SK-N-SH (cell line): Measurements from ENCODE around the gene HK1. TPM values are rescaled to one million over a fixed set of nuclear protein-coding genes. Genes with fewer than 3 reads are reported as not detected.
A peak's percentile ranks its signal among the peaks of the same experiment; 100 is the strongest.

Source experiments
- CTCF ChIA-PET: fragments of 300-600, 350-600 bp; formaldehyde crosslinking; extraction: SDS; loops from one replicate; lab custom pipeline; 2021; lab: Yijun Ruan, JAX
- POLR2A ChIA-PET: fragments of 350-600 bp; sonication (Branson Sonifier 250); formaldehyde crosslinking; extraction: SDS; loops from one replicate; lab custom pipeline; 2020; ENCODE audit warnings: antibody characterized with exemption, inconsistent platforms; lab: Yijun Ruan, JAX
- DNase-seq: peaks from one replicate; pipeline ENCODE4 v3.0.0; 2012
- H2AFZ ChIP-seq: fragments of 200-600 bp; sonication (generic); 2 replicates; pipeline ENCODE4 v1.8.1; 2016; ENCODE audit warnings: antibody characterized with exemption, mild to moderate bottlenecking, low read depth
- H3F3A ChIP-seq: fragments of 200-600 bp; sonication (generic); replicated peaks from 2 replicates; pipeline ENCODE3; 2016; ENCODE audit warnings: antibody characterized with exemption, mild to moderate bottlenecking; ENCODE audit not compliant: insufficient read depth
- H3K27ac ChIP-seq, 2 experiments: fragments of 200-500 bp in 1 of 2; fragments of 200-600 bp in 1 of 2; sonication (Bioruptor generic) in 1 of 2; sonication (generic), shearing (Covaris generic) in 1 of 2; 2 replicates each; pipeline versions ENCODE4 v1.5.1 to v1.6.1; 2014 to 2016; ENCODE audit warnings: low read depth in 2 of 2, inconsistent platforms in 1 of 2, low read length in 1 of 2, mild to moderate bottlenecking in 1 of 2, mixed read lengths in 1 of 2
- H3K27me3 ChIP-seq: fragments of 200-600 bp; sonication (generic), shearing (Covaris generic); 2 replicates; pipeline ENCODE4 v1.6.1; 2016; ENCODE audit warnings: mixed run types; ENCODE audit not compliant: insufficient read depth
- H3K36me3 ChIP-seq, 2 experiments: fragments of 200-500 bp in 1 of 2; fragments of 200-600 bp in 1 of 2; sonication (Bioruptor generic) in 1 of 2; sonication (generic) in 1 of 2; replicated peaks in 1 of 2; 2 replicates each; pipeline versions ENCODE3 to v1.5.1; 2014 to 2016; ENCODE audit warnings: low read length in 1 of 2, mild to moderate bottlenecking in 1 of 2; ENCODE audit not compliant: insufficient read depth in 2 of 2, control insufficient read depth in 1 of 2
- H3K4me1 ChIP-seq, 2 experiments: fragments of 200-500 bp in 1 of 2; fragments of 200-600 bp in 1 of 2; sonication (Bioruptor generic) in 1 of 2; sonication (generic), shearing (Covaris generic) in 1 of 2; 2 replicates each; pipeline versions ENCODE4 v1.5.1 to v1.6.1; 2014 to 2016; ENCODE audit warnings: low read depth in 1 of 2, low read length in 1 of 2, mixed run types in 1 of 2; ENCODE audit not compliant: insufficient read depth in 2 of 2, control insufficient read depth in 1 of 2
- H3K4me2 ChIP-seq: fragments of 200-600 bp; sonication (generic), shearing (Covaris generic); 2 replicates; pipeline ENCODE4 v1.6.1; 2017; ENCODE audit warnings: mixed run types
- H3K4me3 ChIP-seq, 2 experiments: fragments of 200-500 bp in 1 of 2; fragments of 200-600 bp in 1 of 2; sonication (Bioruptor generic) in 1 of 2; sonication (generic), shearing (Covaris generic) in 1 of 2; 2 replicates each; pipeline versions ENCODE4 v1.5.1 to v1.8.1; 2014 to 2016; ENCODE audit warnings: low read depth in 2 of 2, inconsistent platforms in 1 of 2, low read length in 1 of 2, mild to moderate bottlenecking in 1 of 2, mixed read lengths in 1 of 2, moderate library complexity in 1 of 2
- H3K79me2 ChIP-seq: fragments of 200-600 bp; sonication (generic); 2 replicates; pipeline ENCODE4 v1.8.1; 2017; ENCODE audit warnings: mild to moderate bottlenecking; ENCODE audit not compliant: insufficient read depth
- H3K9ac ChIP-seq: fragments of 200-600 bp; sonication (generic); 2 replicates; pipeline ENCODE4 v1.6.1; 2017; ENCODE audit warnings: mixed run types
- H3K9me2 ChIP-seq: fragments of 200-600 bp; sonication (generic); 2 replicates; pipeline ENCODE4 v1.6.1; 2017; ENCODE audit warnings: mixed run types
- H3K9me3 ChIP-seq: fragments of 200-600 bp; sonication (generic); 2 replicates; pipeline ENCODE4 v1.6.1; 2017; ENCODE audit warnings: mixed run types, mild to moderate bottlenecking, moderate library complexity
- H4K20me1 ChIP-seq: fragments of 200-600 bp; sonication (generic); 2 replicates; pipeline ENCODE4 v1.6.1; 2017; ENCODE audit warnings: mild to moderate bottlenecking, mixed run types; ENCODE audit not compliant: insufficient read depth
- CTCF ChIP-seq: fragments of 200-600 bp; sonication (generic); IDR thresholded peaks from 2 replicates; pipeline ENCODE4 v1.6.1; 2017; ENCODE audit warnings: antibody characterized with exemption, mild to moderate bottlenecking, moderate library complexity
- EZH2phosphoT487 ChIP-seq: fragments of 200-600 bp; sonication (generic); IDR thresholded peaks from 2 replicates; pipeline ENCODE4 v1.6.1; 2017; ENCODE audit warnings: low read depth, mixed run types, mild to moderate bottlenecking, antibody characterized with exemption, moderate library complexity, borderline replicate concordance
- FOXJ3 ChIP-seq: sonication (generic); formaldehyde crosslinking; IDR thresholded peaks from 2 replicates; pipeline ENCODE4 v1.5.1; 2020; ENCODE audit warnings: mild to moderate bottlenecking, missing genetic modification reagents
- JUND ChIP-seq: IDR thresholded peaks from 2 replicates; pipeline ENCODE4 v1.4.0; 2012
- MAX ChIP-seq: IDR thresholded peaks from 2 replicates; pipeline ENCODE4 v1.4.0; 2012; ENCODE audit warnings: low read depth
- NRF1 ChIP-seq: IDR thresholded peaks from 2 replicates; pipeline ENCODE4 v1.6.1; 2012; ENCODE audit warnings: low read depth, mild to moderate bottlenecking, low read length
- REST ChIP-seq: IDR thresholded peaks from 2 replicates; pipeline ENCODE4 v1.6.1; 2012; ENCODE audit warnings: mild to moderate bottlenecking, low read depth, low read length, moderate library complexity
- SIN3A ChIP-seq: IDR thresholded peaks from 2 replicates; pipeline ENCODE4 v1.6.1; 2012; ENCODE audit warnings: low read depth, mild to moderate bottlenecking, low read length, moderate library complexity, borderline replicate concordance
- TAF1 ChIP-seq: IDR thresholded peaks from 2 replicates; pipeline ENCODE4 v1.6.1; 2012; ENCODE audit warnings: low read depth, mild to moderate bottlenecking, low read length, moderate library complexity, borderline replicate concordance
- USF2 ChIP-seq: fragments of 150-350 bp; IDR thresholded peaks from 2 replicates; pipeline ENCODE4 v1.6.1; 2017; ENCODE audit warnings: antibody characterized with exemption, low read length, low read depth, borderline replicate concordance
- YY1 ChIP-seq: IDR thresholded peaks from 2 replicates; pipeline ENCODE4 v1.4.0; 2012; ENCODE audit warnings: low read depth, mild to moderate bottlenecking
- ZBTB33 ChIP-seq: IDR thresholded peaks from 2 replicates; pipeline ENCODE4 v1.4.0; 2012; ENCODE audit warnings: low read depth, borderline replicate concordance
- WGBS: methylation state at CpG from one replicate; pipeline ENCODE4 v1.1.6; 2017; ENCODE audit warnings: low lambda C conversion rate; 5-methylcytosine and 5-hydroxymethylcytosine counted together
- polyA plus RNA-seq, 3 experiments: library from polyadenylated mRNA; depleted of rRNA; stranded (reverse); fragments of >200 nt; gene quantifications; 2 replicates each; pipeline ENCODE4 v1.2.3, GENCODE V29; 2012

The HK1 gene
- polyA plus RNA-seq, 1 of the 3 experiments (the other 2 are of a cell fraction) = 38.7 TPM

- TF ChIP-seq EZH2phosphoT487 (no peak), ZBTB33 (no peak), SIN3A (0 out of 2 replicates have a peak, but pooled peaks have one; percentile 26), YY1 (no peak)
Measured at GRCh38 chr10:69408318-69409175, 130.3 kb downstream of the HK1 start (continued).

- H3K9ac ChIP-seq = 0 out of 2 replicates have a peak overlapping the region, but pooled peaks have one; percentile 36
- peaks cover 10% of the 10 kb centered on the region for H3F3A ChIP-seq
- H3K4me2 ChIP-seq = peak overlapping the region; percentile 78; the same call in 1 of the 2 replicates
- no peaks in the 10 kb centered on the region for H3K27me3 ChIP-seq
- no peaks in the 10 kb centered on the region for H3K9me2 ChIP-seq
- DNase-seq = no peak
- H3K4me3 ChIP-seq = peak overlapping the region; percentile 35 to 39; a peak in 3 of 4 replicates
- H2AFZ ChIP-seq = peak overlapping the region; percentile 77; the same call in 1 of the 2 replicates
- ChIA-PET POLR2A (interaction anchor here (1.0 kb wide), 1 partner anchor 98 kb away, joined by 4 read pairs; no protein-coding TSS in a partner anchor), CTCF (interaction anchor here (1.0 to 6.7 kb wide), 19 partner anchors 10 to 392 kb away, joined by 3 to 55 read pairs (median 5); partner anchors contain the start of gene TSPAN15)
- peaks cover 0 to 5% of the 10 kb centered on the region in 2 experiments for H3K36me3 ChIP-seq
- no peaks in the 10 kb centered on the region for H4K20me1 ChIP-seq
- 42% methylated on average over 7 of the region's 7 CpGs for WGBS
- H3K27ac ChIP-seq = peak overlapping the region; percentile 33 to 50; a peak in 2 of 4 replicates
- no peaks in the 10 kb centered on the region for H3K9me3 ChIP-seq
- peaks cover 0 to 21% of the 10 kb centered on the region in 2 experiments; a peak in 2 of 4 replicates for H3K4me1 ChIP-seq
- TF ChIP-seq ZBTB33 (no peak), CTCF (no peak; the same call in none of the 2 replicates), TAF1 (no peak), MAX (no peak), YY1 (no peak), NRF1 (no peak), REST (no peak), JUND (no peak), FOXJ3 (no peak), USF2 (no peak)
- TF ChIP-seq, all 33 proteins: peak for 0
- no peaks in the 10 kb centered on the region for H3K79me2 ChIP-seq
Measured at GRCh38 chr10:69409176-69409495, 130.8 kb downstream of the HK1 start.
